Endothelial cell (in vitro differentiated cells): Measurements from ENCODE around the gene RAD51B. TPM values are rescaled to one million over a fixed set of nuclear protein-coding genes. Genes with fewer than 3 reads are reported as not detected.

Experiments used
- DNase-seq: peaks from one replicate; pipeline ENCODE4 v3.0.0; 2021; ENCODE audit warnings: low spot score
- H3K27ac Mint-ChIP-seq: one replicate; pipeline ENCODE4 v1.8.0; 2021; ENCODE audit warnings: mixed read lengths, inconsistent platforms; ENCODE audit not compliant: unreplicated experiment
- H3K27me3 Mint-ChIP-seq: one replicate; pipeline ENCODE4 v1.8.0; 2021; ENCODE audit warnings: mild to moderate bottlenecking, moderate library complexity, mixed read lengths, inconsistent platforms; ENCODE audit not compliant: unreplicated experiment
- H3K36me3 Mint-ChIP-seq: one replicate; pipeline ENCODE4 v1.8.0; 2021; ENCODE audit warnings: mild to moderate bottlenecking, low read depth, mixed read lengths, inconsistent platforms; ENCODE audit not compliant: unreplicated experiment
- H3K4me1 Mint-ChIP-seq: one replicate; pipeline ENCODE4 v1.8.0; 2021; ENCODE audit warnings: mild to moderate bottlenecking, mixed read lengths, inconsistent platforms; ENCODE audit not compliant: unreplicated experiment
- H3K4me3 Mint-ChIP-seq: one replicate; pipeline ENCODE4 v1.8.0; 2021; ENCODE audit warnings: mild to moderate bottlenecking, mixed read lengths, inconsistent platforms; ENCODE audit not compliant: unreplicated experiment
- H3K9me3 Mint-ChIP-seq: one replicate; pipeline ENCODE4 v1.8.0; 2021; ENCODE audit warnings: mixed read lengths, inconsistent platforms; ENCODE audit not compliant: unreplicated experiment
- total RNA-seq: library from RNA; stranded (reverse); fragmentation: NEBNext Ultra II Directional; extraction: Animal tissue kit (Norgen Biotek cat#: 25700); gene quantifications from one replicate; pipeline ENCODE4 v1.2.1, GENCODE V29; 2021; ENCODE audit not compliant: unreplicated experiment
- TF ChIP-seq, protein P1 (sequence below): fragments of 200-600 bp; sonication (generic); IDR thresholded peaks from one replicate; pipeline ENCODE4 v1.5.0; 2021; ENCODE audit warnings: antibody characterized with exemption; ENCODE audit not compliant: unreplicated experiment

The RAD51B gene
- total RNA-seq, 1 donor from 2014 or later, result 23.5 TPM

DNA sequence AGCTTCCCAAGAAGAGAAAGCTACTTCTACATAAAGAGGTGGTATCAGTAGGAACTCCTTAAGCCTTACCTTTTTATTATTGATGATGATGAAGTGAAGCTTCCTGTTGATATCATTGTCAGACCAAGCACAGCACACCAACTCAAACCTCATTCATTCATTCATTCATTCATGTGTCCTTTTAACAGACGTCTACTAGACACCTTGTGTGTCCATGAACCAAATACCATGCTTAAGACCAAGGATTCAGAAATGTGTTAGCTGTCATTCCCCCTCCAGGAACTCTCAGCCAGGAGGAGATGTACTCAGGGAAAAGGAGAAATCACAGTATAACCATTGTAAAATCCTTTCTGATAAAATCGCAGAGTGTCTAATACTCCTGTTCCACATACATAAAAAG lies 778.5 kb downstream of the RAD51B start:
- peaks cover 4% of the 10 kb centered on the region for H3K36me3 Mint-ChIP-seq
- H3K27ac Mint-ChIP-seq, result peak overlapping the region; percentile 95
- TF ChIP-seq, protein P1, sequence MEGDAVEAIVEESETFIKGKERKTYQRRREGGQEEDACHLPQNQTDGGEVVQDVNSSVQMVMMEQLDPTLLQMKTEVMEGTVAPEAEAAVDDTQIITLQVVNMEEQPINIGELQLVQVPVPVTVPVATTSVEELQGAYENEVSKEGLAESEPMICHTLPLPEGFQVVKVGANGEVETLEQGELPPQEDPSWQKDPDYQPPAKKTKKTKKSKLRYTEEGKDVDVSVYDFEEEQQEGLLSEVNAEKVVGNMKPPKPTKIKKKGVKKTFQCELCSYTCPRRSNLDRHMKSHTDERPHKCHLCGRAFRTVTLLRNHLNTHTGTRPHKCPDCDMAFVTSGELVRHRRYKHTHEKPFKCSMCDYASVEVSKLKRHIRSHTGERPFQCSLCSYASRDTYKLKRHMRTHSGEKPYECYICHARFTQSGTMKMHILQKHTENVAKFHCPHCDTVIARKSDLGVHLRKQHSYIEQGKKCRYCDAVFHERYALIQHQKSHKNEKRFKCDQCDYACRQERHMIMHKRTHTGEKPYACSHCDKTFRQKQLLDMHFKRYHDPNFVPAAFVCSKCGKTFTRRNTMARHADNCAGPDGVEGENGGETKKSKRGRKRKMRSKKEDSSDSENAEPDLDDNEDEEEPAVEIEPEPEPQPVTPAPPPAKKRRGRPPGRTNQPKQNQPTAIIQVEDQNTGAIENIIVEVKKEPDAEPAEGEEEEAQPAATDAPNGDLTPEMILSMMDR, result no peak
- no peaks in the 10 kb centered on the region for H3K9me3 Mint-ChIP-seq
- DNase-seq, result no peak
- H3K4me1 Mint-ChIP-seq, result peaks cover 62% of the 10 kb centered on the region
- H3K27me3 Mint-ChIP-seq, result peaks cover 20% of the 10 kb centered on the region
- no peak overlapping the region for H3K4me3 Mint-ChIP-seq

DNA sequence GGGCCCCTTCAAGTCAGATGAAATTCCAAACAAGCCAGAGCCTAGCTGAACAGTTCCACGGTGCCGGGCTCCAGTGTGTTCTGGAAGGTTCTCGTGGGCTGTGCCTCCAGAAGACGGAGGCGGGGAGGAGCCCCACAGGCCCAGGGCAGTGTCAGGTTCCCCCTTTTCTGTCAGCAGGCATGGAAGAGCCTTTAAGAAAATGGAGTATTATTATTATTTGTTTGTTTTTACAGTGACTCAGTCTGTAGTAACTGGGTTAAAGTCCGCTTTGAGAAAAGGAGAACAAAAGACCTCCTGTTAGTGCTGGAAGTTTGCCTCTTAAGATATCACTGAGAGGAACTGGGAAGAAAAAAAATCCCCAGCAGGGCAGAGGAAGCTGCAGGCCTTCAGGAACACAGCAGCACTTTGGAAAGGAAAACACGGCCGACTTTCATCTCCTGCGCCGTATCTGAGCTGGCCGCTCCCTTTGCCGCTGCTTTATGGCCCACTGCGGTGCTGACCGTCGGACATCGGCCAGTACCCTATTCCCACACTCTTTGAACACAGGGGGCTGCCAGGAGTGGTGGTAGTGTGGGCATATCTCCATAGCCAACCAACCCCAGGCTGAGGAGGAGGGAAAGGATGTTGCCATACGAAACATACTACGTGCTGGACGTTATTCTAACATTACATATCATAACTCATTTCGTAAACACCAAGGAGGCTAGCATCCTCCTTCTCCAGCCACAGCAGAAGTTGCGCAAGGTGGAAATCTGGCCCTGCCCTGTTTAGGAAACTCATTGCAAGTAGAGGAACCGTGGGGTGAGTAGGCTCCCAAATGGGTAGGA lies 779.3 kb downstream of the RAD51B start:
- peak; percentile 57 for DNase-seq
- H3K4me3 Mint-ChIP-seq, result peak overlapping the region; percentile 65
- H3K4me1 Mint-ChIP-seq, result peaks cover 60% of the 10 kb centered on the region

DNA sequence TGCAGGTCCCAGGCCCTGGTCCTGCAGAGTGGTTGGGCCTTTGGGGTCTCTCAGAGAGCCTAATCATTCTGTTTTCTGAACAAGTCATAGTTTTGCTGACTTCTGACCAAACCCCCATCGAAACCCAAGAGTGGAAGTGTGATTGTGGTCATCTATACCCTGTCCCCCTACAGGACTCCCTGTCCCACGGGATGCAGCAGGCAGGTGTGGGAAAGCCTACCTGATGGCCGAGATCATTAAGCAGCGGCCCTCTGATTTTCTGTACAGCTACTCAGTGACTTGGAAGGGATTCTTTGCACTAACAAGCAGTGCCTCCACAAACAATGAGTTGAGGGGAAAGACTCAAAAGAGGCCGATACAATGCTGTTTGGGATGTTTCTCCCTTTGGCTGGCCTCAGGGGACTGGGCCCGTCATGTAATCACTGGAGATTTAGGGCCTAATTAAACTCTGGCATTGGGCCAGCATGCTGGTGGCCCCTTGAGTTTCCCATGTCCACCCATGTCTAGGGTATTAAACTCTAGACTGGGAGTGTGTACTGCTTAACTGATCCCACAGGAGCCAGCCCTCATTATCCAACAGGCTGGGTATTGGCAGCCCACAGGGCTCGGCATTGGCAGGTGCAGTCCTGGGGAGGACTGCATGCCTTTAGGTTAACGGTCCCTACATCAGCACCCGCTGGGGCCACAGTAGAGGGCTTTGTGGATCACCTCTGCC lies 780.5 kb downstream of the RAD51B start:
- Mint-ChIP-seq H3K4me1 (peaks cover 50% of the 10 kb centered on the region), H3K9me3 (no peaks in the 10 kb centered on the region), H3K36me3 (peaks cover 4% of the 10 kb centered on the region), H3K27ac (peak overlapping the region; percentile 95), H3K27me3 (peaks cover 11% of the 10 kb centered on the region), H3K4me3 (peak overlapping the region; percentile 37)
- no peak for DNase-seq
- TF ChIP-seq, protein P1, result no peak

More for the DNA sequence above, 779.3 kb downstream of the RAD51B start:
- Mint-ChIP-seq H3K36me3 (peaks cover 4% of the 10 kb centered on the region), H3K9me3 (no peaks in the 10 kb centered on the region), H3K27ac (peak overlapping the region; percentile 95), H3K27me3 (peaks cover 15% of the 10 kb centered on the region)
- TF ChIP-seq, protein P1, result no peak

DNA sequence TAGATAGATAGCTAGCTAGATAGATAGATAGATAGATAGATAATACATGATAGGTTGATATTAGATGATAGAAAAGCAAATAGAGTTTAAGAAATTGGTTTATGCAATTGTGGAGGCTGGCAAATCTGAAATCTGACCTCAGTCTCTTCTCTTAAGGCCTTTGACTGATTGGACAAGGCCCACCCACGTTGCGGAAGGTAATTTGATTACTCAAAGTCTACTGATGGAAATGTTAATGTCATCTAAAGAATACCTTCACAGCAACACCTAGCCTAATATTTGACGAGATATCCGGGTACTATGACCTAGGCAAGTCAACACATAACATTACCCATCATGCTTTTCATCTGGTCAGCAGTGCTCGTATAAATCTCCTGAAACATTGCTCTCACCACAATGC lies 782.9 kb downstream of the RAD51B start:
- Mint-ChIP-seq H3K27me3 (peaks cover 11% of the 10 kb centered on the region), H3K27ac (no peak overlapping the region), H3K4me3 (no peak overlapping the region), H3K36me3 (peaks cover 18% of the 10 kb centered on the region), H3K4me1 (peaks cover 56% of the 10 kb centered on the region), H3K9me3 (no peaks in the 10 kb centered on the region)
- DNase-seq, result no peak
- TF ChIP-seq, protein P1, result no peak
